GM12872 (cell line): ENCODE results near the gene TOP1.

Experiments used
- TF ChIP-seq, protein P1 (sequence below): IDR thresholded peaks from 3 replicates; pipeline ENCODE4 v1.5.1; 2011; ENCODE audit warnings: low read depth, mild to moderate bottlenecking, low read length, moderate library complexity; ENCODE audit not compliant: insufficient read depth

Gene TOP1

GRCh38 chr20:41028359-41029149 is at the start of gene TOP1:
TSS of gene TOP1 (plus strand) at chr20:41028822. CDS start at chr20:41029068, 246 bp downstream.
- TF ChIP-seq, protein P1, sequence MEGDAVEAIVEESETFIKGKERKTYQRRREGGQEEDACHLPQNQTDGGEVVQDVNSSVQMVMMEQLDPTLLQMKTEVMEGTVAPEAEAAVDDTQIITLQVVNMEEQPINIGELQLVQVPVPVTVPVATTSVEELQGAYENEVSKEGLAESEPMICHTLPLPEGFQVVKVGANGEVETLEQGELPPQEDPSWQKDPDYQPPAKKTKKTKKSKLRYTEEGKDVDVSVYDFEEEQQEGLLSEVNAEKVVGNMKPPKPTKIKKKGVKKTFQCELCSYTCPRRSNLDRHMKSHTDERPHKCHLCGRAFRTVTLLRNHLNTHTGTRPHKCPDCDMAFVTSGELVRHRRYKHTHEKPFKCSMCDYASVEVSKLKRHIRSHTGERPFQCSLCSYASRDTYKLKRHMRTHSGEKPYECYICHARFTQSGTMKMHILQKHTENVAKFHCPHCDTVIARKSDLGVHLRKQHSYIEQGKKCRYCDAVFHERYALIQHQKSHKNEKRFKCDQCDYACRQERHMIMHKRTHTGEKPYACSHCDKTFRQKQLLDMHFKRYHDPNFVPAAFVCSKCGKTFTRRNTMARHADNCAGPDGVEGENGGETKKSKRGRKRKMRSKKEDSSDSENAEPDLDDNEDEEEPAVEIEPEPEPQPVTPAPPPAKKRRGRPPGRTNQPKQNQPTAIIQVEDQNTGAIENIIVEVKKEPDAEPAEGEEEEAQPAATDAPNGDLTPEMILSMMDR = no peak

DNA sequence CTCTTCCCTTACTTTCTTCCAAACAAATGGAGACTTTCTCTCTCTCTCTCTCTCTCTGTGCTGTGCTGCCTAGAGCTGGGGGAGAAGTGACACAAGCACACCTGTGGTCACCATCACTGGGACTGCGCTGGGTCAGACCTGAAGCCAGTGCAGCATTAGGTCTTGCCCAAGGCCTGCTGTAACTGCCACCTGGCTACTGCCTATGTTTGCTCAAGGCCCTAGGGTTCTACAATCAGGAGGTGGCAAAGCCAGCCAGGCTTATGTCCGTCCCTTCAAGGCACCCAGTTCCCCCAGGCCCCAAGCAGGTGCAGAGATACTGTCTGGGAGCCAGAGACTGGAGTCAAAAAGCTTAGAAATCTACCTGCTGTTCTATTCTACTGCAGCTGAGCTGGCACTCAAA is 49.4 kb upstream of the TOP1 start:
- TF ChIP-seq, protein P1 = no peak

DNA sequence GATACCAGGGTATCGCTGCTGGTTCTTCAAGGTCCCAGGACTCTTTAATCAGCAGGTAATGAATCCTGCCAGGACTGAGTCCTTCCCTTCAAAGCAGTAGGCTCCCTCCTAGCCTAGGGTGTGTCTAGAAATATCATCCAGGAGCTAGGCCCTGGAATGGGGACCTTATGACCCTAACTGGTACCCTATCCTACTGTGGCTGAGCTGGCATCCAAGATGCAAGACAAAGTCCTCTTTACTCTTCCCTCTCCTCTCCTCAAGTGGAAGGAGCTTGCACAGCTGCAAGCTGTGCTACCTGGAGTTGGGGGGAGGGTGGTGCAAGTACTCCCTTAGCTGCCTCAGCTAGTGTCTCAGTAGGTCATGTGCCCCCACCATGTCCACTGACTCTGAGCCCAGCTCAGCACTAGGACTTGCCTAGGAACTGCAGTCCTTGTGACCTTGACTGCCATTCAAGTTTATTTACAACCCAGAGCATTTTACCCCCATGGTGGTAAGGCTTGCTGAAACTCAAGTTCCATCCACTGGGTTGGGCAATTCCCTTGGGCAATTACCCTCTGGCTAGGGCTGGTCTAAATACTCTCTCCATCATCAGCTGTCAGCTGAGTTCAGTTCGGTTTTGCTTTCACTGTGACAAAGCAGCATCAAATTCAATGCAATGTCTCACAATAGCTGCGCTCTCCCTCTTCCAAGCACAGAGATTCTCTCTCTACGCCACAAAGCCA is 48.4 kb upstream of the TOP1 start:
- TF ChIP-seq, protein P1 = no peak

GRCh38 chr20:40980828-40981310 is 47.8 kb upstream of the TOP1 start:
- TF ChIP-seq, protein P1 = no peak

DNA sequence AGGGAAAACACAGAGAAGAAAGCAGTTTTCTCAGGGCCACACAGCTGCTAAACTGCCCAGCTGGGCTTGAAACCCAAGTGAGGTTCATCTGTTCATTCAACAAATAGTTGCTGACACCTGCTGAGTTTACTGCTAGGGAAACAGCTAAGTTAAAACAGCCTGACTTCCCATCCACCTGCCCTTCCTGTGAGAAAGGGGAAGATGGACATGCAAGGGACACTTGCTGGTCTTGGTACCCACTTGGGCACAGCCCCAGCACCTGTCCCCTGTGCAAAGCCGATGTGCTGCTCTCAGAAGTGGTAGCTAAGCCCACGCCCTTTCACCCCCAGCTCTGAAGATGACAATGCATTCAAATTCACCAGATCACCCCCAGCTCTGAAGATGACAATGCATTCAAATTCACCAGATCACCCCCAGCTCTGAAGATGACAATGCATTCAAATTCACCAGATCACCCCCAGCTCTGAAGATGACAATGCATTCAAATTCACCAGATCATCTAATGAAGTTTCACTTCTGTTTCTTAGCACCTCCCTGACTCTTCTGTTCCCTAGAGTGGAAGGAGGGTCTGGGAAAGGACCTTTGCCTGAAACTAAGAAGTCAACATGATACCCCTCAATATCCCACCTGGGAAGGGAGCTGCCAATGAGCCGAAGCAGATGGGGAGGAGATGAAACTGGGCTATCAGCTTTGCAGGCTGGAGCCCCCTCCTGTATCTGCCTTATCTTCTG is 46.0 kb upstream of the TOP1 start:
- TF ChIP-seq, protein P1 = no peak

DNA sequence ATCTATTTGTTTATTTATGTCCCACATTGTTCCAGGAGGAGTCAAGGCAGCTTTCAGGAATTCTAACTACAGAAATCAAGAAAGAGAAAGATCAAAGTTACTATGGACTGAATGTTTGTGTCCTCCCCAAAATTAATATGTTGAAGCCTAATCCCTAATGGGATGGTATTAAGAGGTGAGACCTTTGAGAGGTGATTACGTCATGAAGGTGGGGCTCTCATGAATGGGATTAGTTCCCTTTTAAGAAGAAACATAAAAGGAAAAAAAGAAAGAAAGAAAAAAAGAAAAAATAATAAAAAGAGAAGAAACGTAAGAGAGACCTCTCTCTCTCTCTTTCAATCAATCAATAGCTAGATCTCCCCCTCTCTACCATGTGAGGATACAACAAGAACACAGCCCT is 44.7 kb upstream of the TOP1 start:
- TF ChIP-seq, protein P1 = no peak

- TF ChIP-seq, protein P1 = no peak
These were observed 44.1 kb upstream of the TOP1 start for GRCh38 chr20:40984496-40984895.
